ENCODE results near the gene BLM. TPM values are rescaled to one million over a fixed set of nuclear protein-coding genes. Genes with fewer than 3 reads are reported as not detected.

The BLM gene
- total and polyA plus RNA-seq, 2 of the 13 experiments (the other 11 are each of a cell fraction or from before 2014, with no cell fraction given) = 5.1 to 11.8 TPM

DNA sequence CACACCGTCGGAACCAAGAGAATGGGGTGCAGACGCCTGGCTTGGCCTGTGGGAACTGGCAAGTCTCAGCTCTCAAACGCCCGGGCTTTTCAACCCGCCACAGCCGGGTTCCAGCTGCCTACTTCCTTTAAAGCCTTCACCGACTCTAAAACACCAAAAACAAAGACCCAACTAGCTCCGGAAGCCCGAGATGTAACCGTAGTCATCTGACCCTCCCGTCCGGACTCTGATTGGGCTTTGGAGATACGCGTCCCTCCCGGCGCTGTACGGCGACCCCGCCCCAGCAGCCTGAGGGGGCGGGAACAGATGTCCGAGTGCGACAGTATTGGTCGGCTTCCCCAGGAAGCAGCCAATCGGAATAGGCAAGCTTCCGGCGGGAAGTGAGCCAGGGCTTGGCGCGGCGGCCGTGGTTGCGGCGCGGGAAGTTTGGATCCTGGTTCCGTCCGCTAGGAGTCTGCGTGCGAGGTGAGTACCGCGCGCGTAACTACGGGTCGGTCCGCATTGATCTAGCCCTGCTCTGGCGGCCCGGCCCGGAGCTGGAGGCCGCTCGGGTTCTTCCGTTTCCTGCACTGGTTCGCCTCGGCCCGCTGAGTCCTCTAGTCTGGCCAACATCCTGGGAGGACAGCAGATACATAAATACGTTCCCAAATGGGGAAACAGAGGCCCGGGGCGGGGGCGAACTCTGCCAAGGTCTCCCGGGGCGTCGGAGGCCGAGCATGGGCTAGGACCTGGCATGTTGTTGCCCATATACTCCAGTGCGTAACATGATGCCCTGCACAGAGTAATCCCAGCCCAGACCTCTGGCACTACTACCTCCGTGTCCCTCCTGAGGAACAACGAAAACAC, at the start of gene BLM (continued):
- TF ChIP-seq SIN3B (IDR thresholded peaks at IDR 0.05; ENCODE audit: low read length) (peak; percentile 98), ZMYM4 (CRISPR knock-in tag; IDR thresholded peaks at IDR 0.05) (peak; percentile 93), ZNF225 (CRISPR knock-in tag; IDR thresholded peaks at IDR 0.05) (no peak), MBD4 (IDR thresholded peaks at IDR 0.05; ENCODE audit: borderline replicate concordance, low read length) (no peak), ZSCAN12 (CRISPR knock-in tag; IDR thresholded peaks at IDR 0.05) (no peak), SAP130 (CRISPR knock-in tag; IDR thresholded peaks at IDR 0.05; ENCODE audit: low read depth) (peak; percentile 100), ZMAT3 (CRISPR knock-in tag; conservative IDR thresholded peaks at IDR 0.05) (no peak; the same call in 1 of the 2 replicates), ZFP82 (CRISPR knock-in tag; IDR thresholded peaks at IDR 0.05; ENCODE audit: borderline replicate concordance) (no peak), ZNF530 (CRISPR knock-in tag; IDR thresholded peaks at IDR 0.05; ENCODE audit: low read depth) (no peak), HES4 (CRISPR knock-in tag; IDR thresholded peaks at IDR 0.05; ENCODE audit: borderline replicate concordance) (peak; percentile 25; the same call in 1 of the 2 replicates), NFE2 (CRISPR knock-in tag; IDR thresholded peaks at IDR 0.05) (no peak), ZNF296 (CRISPR knock-in tag; conservative IDR thresholded peaks at IDR 0.05) (no peak), MXD4 (CRISPR knock-in tag; IDR thresholded peaks at IDR 0.05) (peak; percentile 98), SMARCE1 (IDR thresholded peaks at IDR 0.05; ENCODE audit: borderline replicate concordance) (no peak), SIN3A (IDR thresholded peaks at IDR 0.05; ENCODE audit: borderline replicate concordance, low read depth, low read length) (peak; percentile 99), ZNF274 (CRISPR knock-in tag; IDR thresholded peaks at IDR 0.05) (no peak), ZMYM3 (CRISPR knock-in tag; IDR thresholded peaks at IDR 0.05) (no peak), JDP2 (CRISPR knock-in tag; IDR thresholded peaks at IDR 0.05; ENCODE audit: borderline replicate concordance) (no peak), CC2D1A (CRISPR knock-in tag; IDR thresholded peaks at IDR 0.05) (0 out of 2 replicates have a peak, but pooled peaks have one; percentile 69), ZEB1 (IDR thresholded peaks at IDR 0.05; ENCODE audit: insufficient replicate concordance, low read depth) (no peak)
- TF ChIP-seq, protein P1, sequence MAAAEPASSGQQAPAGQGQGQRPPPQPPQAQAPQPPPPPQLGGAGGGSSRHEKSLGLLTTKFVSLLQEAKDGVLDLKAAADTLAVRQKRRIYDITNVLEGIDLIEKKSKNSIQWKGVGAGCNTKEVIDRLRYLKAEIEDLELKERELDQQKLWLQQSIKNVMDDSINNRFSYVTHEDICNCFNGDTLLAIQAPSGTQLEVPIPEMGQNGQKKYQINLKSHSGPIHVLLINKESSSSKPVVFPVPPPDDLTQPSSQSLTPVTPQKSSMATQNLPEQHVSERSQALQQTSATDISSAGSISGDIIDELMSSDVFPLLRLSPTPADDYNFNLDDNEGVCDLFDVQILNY (CRISPR knock-in tag; conservative IDR thresholded peaks at IDR 0.05) = peak; percentile 100
- TF ChIP-seq, protein P2, sequence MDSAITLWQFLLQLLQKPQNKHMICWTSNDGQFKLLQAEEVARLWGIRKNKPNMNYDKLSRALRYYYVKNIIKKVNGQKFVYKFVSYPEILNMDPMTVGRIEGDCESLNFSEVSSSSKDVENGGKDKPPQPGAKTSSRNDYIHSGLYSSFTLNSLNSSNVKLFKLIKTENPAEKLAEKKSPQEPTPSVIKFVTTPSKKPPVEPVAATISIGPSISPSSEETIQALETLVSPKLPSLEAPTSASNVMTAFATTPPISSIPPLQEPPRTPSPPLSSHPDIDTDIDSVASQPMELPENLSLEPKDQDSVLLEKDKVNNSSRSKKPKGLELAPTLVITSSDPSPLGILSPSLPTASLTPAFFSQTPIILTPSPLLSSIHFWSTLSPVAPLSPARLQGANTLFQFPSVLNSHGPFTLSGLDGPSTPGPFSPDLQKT (CRISPR knock-in tag; IDR thresholded peaks at IDR 0.05; ENCODE audit: borderline replicate concordance) = no peak
- TF ChIP-seq, protein P3, sequence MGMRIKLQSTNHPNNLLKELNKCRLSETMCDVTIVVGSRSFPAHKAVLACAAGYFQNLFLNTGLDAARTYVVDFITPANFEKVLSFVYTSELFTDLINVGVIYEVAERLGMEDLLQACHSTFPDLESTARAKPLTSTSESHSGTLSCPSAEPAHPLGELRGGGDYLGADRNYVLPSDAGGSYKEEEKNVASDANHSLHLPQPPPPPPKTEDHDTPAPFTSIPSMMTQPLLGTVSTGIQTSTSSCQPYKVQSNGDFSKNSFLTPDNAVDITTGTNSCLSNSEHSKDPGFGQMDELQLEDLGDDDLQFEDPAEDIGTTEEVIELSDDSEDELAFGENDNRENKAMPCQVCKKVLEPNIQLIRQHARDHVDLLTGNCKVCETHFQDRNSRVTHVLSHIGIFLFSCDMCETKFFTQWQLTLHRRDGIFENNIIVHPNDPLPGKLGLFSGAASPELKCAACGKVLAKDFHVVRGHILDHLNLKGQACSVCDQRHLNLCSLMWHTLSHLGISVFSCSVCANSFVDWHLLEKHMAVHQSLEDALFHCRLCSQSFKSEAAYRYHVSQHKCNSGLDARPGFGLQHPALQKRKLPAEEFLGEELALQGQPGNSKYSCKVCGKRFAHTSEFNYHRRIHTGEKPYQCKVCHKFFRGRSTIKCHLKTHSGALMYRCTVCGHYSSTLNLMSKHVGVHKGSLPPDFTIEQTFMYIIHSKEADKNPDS (CRISPR knock-in tag; IDR thresholded peaks at IDR 0.05) = no peak
- TF ChIP-seq, protein P4, sequence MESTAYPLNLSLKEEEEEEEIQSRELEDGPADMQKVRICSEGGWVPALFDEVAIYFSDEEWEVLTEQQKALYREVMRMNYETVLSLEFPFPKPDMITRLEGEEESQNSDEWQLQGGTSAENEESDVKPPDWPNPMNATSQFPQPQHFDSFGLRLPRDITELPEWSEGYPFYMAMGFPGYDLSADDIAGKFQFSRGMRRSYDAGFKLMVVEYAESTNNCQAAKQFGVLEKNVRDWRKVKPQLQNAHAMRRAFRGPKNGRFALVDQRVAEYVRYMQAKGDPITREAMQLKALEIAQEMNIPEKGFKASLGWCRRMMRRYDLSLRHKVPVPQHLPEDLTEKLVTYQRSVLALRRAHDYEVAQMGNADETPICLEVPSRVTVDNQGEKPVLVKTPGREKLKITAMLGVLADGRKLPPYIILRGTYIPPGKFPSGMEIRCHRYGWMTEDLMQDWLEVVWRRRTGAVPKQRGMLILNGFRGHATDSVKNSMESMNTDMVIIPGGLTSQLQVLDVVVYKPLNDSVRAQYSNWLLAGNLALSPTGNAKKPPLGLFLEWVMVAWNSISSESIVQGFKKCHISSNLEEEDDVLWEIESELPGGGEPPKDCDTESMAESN (CRISPR knock-in tag; conservative IDR thresholded peaks at IDR 0.05) = peak; percentile 98

Measured in HepG2 (cell line).